GM12873 (cell line): ENCODE measurements around the gene SPATA24.

Experiments used
- CTCF ChIP-seq: IDR thresholded peaks from 2 replicates; pipeline ENCODE4 v1.5.1; 2012; ENCODE audit warnings: low read depth, mild to moderate bottlenecking, moderate library complexity, low read length, control low read depth; ENCODE audit not compliant: insufficient read depth; ENCODE audit errors: missing control alignments

SPATA24 gene

GRCh38 chr5:139414581-139415130, 10.8 kb upstream of the SPATA24 start:
- no peak for TF ChIP-seq CTCF

- no peak for TF ChIP-seq CTCF
Observed at GRCh38 chr5:139413963-139414362, 10.1 kb upstream of the SPATA24 start.

GRCh38 chr5:139413153-139413552, 9.3 kb upstream of the SPATA24 start:
- no peak for TF ChIP-seq CTCF

- no peak for TF ChIP-seq CTCF
Observed at GRCh38 chr5:139410993-139411828, 7.3 kb upstream of the SPATA24 start.

- TF ChIP-seq CTCF = no peak
Observed at GRCh38 chr5:139410121-139410992, 6.5 kb upstream of the SPATA24 start.

GRCh38 chr5:139408191-139408590, 4.3 kb upstream of the SPATA24 start:
- no peak for TF ChIP-seq CTCF

GRCh38 chr5:139407517-139407916, 3.6 kb upstream of the SPATA24 start:
- TF ChIP-seq CTCF = no peak
